ENCODE results near the gene MTR. TPM values are rescaled to one million over a fixed set of nuclear protein-coding genes. Genes with fewer than 3 reads are reported as not detected.

Gene MTR
- total and polyA plus RNA-seq, 7 donors = 6.8 to 66.2 (median 51.3) TPM

DNA sequence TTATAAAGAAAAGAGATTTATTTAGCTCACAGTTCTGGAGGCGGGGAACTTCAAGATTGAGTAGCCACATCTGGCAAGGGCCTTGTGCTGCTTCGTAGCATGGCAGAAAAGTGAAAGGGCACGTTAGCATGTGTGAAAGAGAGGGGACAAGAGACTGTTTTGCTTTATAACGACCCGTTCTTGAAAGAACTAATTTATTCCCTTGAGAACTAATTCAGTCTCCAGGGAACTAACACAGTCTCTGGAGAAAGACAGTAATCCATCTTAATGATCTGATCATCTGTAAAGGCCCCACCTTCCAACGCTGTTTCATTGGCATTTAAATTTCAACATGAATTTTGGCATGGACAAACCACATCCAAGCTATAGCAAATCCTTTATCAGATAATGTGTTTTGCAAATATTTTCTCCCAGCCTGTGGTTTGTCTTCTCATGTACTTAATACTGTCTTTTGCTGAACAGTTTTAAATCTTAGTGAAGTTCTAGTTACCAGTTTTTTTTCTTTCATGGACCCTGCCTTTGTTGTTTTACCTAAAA lies 26.1 kb downstream of the MTR start:
- Histone ChIP-seq H3K27ac (no peak overlapping the region), H3K36me3 (ENCODE audit: insufficient read depth in 1 of 2, low read depth in 1 of 2) (peaks cover 6 to 90% of the 10 kb centered on the region in 2 donors), H3K4me1 (no peaks in the 10 kb centered on the region), H3K4me3 (no peak overlapping the region), H3K27me3 (ENCODE audit: insufficient read depth in 3 of 3, low read length in 2 of 3) (no peaks in the 10 kb centered on the region), H3K9me3 (no peaks in the 10 kb centered on the region)
- WGBS, 3 donors = 48 to 65% (median 63%) methylated on average over 6 of the region's 6 CpGs
- no peak for DNase-seq
- TF ChIP-seq, protein P1, sequence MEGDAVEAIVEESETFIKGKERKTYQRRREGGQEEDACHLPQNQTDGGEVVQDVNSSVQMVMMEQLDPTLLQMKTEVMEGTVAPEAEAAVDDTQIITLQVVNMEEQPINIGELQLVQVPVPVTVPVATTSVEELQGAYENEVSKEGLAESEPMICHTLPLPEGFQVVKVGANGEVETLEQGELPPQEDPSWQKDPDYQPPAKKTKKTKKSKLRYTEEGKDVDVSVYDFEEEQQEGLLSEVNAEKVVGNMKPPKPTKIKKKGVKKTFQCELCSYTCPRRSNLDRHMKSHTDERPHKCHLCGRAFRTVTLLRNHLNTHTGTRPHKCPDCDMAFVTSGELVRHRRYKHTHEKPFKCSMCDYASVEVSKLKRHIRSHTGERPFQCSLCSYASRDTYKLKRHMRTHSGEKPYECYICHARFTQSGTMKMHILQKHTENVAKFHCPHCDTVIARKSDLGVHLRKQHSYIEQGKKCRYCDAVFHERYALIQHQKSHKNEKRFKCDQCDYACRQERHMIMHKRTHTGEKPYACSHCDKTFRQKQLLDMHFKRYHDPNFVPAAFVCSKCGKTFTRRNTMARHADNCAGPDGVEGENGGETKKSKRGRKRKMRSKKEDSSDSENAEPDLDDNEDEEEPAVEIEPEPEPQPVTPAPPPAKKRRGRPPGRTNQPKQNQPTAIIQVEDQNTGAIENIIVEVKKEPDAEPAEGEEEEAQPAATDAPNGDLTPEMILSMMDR (IDR thresholded peaks at IDR 0.05) = no peak
- intact Hi-C loops (cut with DNase I) = no loop called here
- no peak for ATAC-seq

DNA sequence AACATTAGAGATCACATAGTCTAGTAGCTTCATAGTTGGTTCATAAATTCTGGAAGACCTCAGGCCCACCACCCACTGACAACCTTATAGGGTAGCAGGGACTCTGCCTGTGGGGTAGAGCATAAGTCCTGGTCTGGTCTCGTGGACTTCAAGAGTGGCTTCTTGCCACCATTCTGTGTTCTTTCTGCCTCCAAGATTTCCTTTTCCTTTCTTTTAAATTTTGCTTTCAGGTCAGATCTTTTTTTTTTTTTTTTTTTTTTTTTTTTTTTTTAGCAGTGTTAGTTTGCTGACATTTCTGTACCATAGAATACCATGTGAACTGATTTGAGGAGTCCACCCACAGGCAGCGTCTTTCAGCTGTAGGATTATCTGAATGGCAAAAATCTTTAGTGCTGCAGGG lies 28.5 kb downstream of the MTR start:
- peaks cover 3 to 90% of the 10 kb centered on the region in 2 donors for H3K36me3 ChIP-seq (ENCODE audit: insufficient read depth in 1 of 2, low read depth in 1 of 2)
- H3K27ac ChIP-seq = no peak overlapping the region
- intact Hi-C loops (cut with DNase I) = no loop called here
- DNase-seq (no peak), ATAC-seq (no peak)
- H3K4me1 ChIP-seq = peaks cover under 1% of the 10 kb centered on the region
- H3K9me3 ChIP-seq = no peaks in the 10 kb centered on the region
- H3K4me3 ChIP-seq = no peak overlapping the region
- 92 to 98% (median 95%) methylated on average over 2 of the region's 2 CpGs for WGBS, 3 donors
- no peaks in the 10 kb centered on the region for H3K27me3 ChIP-seq (ENCODE audit: insufficient read depth in 3 of 3, low read length in 2 of 3)
- TF ChIP-seq, protein P1 (IDR thresholded peaks at IDR 0.05) = no peak

DNA sequence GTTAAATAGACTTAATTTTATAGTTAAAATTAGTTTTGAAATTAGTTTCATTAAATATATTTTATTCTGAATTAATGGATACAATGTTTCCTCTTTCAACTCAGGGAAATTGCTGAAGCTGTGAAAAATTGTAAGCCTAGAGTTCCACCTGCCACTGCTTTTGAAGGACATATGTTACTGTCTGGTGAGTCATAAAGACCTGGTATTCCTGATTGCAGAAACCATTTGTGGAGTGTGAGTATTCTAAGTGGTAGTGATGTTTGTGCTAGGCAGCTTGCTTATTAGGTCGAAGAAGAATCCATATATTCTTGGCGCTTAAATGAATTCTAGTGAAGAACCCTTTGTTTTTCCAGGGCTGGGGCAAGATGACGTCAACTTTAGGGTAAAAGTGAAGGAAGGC lies 34.0 kb downstream of the MTR start:
- ATAC-seq = peak; percentile 70 to 84 (median 78)
- Histone ChIP-seq H3K27ac (peak overlapping the region; percentile 56), H3K4me3 (no peak overlapping the region), H3K36me3 (ENCODE audit: insufficient read depth in 1 of 2, low read depth in 1 of 2) (peaks cover 16 to 98% of the 10 kb centered on the region in 2 donors), H3K4me1 (peaks cover 4% of the 10 kb centered on the region), H3K27me3 (ENCODE audit: insufficient read depth in 3 of 3, low read length in 2 of 3) (no peaks in the 10 kb centered on the region), H3K9me3 (no peaks in the 10 kb centered on the region)
- no peak for DNase-seq
- TF ChIP-seq, protein P1 (IDR thresholded peaks at IDR 0.05) = no peak
- intact Hi-C loops (cut with DNase I) = no loop called here
- WGBS, 3 donors = 85 to 96% (median 96%) methylated on average over 3 of the region's 3 CpGs

DNA sequence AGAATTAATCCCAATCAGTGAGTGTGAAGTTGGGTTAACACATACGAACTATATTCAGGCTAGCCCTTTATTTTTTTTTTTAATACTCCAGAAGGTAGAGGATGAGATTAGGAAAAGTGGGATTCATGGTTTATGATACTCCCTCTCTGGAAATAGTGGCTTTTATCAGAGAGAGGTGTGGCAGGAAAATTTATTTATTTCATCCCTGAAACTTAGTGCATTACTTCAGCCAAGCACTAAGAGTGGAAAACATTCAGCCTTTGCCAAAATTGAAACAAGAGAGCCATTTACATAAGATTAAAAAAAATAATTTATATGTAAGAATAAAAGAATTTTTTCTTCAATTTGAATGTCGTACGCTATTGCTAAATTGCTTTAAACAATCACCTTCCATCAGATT lies 35.0 kb downstream of the MTR start:
- Histone ChIP-seq H3K36me3 (ENCODE audit: insufficient read depth in 1 of 2, low read depth in 1 of 2) (peaks cover 18 to 100% of the 10 kb centered on the region in 2 donors), H3K27ac (no peak overlapping the region)
- ATAC-seq = no peak

More for the DNA sequence above, 35.0 kb downstream of the MTR start:
- Histone ChIP-seq H3K4me3 (no peak overlapping the region), H3K27me3 (ENCODE audit: insufficient read depth in 3 of 3, low read length in 2 of 3) (no peaks in the 10 kb centered on the region), H3K4me1 (peaks cover 4% of the 10 kb centered on the region), H3K9me3 (no peaks in the 10 kb centered on the region)
- DNase-seq = no peak
- WGBS, 3 donors = 56 to 77% (median 76%) methylated on average over 3 of the region's 3 CpGs
- intact Hi-C loops (cut with DNase I) = loop anchor here in 1 of 2 donors (10.0 kb wide), 1 partner anchor 75 kb away; no protein-coding TSS in a partner anchor
- TF ChIP-seq, protein P1 (IDR thresholded peaks at IDR 0.05) = no peak
